ENCODE measurements around the gene ANKRD26. TPM values are rescaled to one million over a fixed set of nuclear protein-coding genes. Genes with fewer than 3 reads are reported as not detected.

The ANKRD26 gene
- total and polyA plus RNA-seq, 2 of the 13 experiments (the other 11 are each of a cell fraction or from before 2014, with no cell fraction given): 1.5 to 9.6 TPM

DNA sequence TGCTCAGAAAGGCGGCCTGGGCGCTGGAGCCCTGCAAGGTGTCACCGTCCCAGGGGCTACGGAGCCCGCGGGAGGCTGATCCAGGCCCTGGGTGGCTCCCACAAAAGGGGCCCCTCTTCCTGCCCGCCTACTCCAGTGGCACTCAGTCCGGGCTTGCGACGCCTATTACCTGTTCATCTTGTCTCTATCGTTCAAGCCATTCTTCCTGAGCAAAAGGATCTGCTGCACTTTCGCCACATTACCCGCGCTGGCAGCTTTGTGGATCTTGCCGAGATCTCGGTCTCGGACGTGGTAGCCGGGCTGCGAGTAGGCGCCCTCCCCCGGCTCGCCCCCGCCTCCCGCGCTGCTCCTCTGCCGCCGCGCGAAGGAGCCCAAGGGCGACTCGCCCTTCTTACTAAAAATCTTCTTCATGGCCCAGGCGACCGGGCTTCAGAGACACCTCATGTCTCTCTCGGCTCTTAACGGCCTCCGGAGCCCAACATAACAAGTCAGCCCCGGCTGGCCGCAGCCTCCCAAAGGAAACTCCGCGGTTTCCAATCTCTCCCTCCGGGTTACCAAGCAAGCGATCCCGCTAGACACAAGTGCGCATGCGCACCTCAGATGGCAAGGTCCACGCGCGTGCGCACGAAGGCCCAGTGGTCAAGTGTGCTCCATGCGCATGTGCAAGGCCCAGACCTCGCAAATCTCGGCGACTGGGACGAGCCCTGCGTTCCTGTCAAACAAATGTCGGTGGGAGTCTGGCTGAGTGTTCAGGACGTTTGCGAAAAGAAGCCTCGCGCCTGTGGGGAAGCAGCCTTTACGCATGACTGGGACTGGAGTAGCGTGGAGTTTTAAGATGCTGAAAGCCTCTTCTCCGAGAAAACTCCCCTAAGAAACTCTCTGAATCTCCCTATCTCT lies at the start of gene ANKRD26 (continued):
- TF ChIP-seq, protein P1, sequence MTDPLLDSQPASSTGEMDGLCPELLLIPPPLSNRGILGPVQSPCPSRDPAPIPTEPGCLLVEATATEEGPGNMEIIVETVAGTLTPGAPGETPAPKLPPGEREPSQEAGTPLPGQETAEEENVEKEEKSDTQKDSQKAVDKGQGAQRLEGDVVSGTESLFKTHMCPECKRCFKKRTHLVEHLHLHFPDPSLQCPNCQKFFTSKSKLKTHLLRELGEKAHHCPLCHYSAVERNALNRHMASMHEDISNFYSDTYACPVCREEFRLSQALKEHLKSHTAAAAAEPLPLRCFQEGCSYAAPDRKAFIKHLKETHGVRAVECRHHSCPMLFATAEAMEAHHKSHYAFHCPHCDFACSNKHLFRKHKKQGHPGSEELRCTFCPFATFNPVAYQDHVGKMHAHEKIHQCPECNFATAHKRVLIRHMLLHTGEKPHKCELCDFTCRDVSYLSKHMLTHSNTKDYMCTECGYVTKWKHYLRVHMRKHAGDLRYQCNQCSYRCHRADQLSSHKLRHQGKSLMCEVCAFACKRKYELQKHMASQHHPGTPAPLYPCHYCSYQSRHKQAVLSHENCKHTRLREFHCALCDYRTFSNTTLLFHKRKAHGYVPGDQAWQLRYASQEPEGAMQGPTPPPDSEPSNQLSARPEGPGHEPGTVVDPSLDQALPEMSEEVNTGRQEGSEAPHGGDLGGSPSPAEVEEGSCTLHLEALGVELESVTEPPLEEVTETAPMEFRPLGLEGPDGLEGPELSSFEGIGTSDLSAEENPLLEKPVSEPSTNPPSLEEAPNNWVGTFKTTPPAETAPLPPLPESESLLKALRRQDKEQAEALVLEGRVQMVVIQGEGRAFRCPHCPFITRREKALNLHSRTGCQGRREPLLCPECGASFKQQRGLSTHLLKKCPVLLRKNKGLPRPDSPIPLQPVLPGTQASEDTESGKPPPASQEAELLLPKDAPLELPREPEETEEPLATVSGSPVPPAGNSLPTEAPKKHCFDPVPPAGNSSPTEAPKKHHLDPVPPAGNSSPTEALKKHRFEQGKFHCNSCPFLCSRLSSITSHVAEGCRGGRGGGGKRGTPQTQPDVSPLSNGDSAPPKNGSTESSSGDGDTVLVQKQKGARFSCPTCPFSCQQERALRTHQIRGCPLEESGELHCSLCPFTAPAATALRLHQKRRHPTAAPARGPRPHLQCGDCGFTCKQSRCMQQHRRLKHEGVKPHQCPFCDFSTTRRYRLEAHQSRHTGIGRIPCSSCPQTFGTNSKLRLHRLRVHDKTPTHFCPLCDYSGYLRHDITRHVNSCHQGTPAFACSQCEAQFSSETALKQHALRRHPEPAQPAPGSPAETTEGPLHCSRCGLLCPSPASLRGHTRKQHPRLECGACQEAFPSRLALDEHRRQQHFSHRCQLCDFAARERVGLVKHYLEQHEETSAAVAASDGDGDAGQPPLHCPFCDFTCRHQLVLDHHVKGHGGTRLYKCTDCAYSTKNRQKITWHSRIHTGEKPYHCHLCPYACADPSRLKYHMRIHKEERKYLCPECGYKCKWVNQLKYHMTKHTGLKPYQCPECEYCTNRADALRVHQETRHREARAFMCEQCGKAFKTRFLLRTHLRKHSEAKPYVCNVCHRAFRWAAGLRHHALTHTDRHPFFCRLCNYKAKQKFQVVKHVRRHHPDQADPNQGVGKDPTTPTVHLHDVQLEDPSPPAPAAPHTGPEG (CRISPR knock-in tag; IDR thresholded peaks at IDR 0.05): no peak
- TF ChIP-seq ZNF432 (CRISPR knock-in tag; IDR thresholded peaks at IDR 0.05; ENCODE audit: borderline replicate concordance) (no peak), HNF4A (CRISPR knock-in tag; IDR thresholded peaks at IDR 0.05) (peak; percentile 63), ZNF335 (CRISPR knock-in tag; IDR thresholded peaks at IDR 0.05) (no peak; the same call in 1 of the 2 replicates), REL (CRISPR knock-in tag; conservative IDR thresholded peaks at IDR 0.05) (no peak), TBP (CRISPR knock-in tag; IDR thresholded peaks at IDR 0.05) (no peak), ZNF350 (CRISPR knock-in tag; IDR thresholded peaks at IDR 0.05; ENCODE audit: borderline replicate concordance, low read depth) (0 out of 2 replicates have a peak, but pooled peaks have one; percentile 30), ZNF552 (CRISPR knock-in tag; IDR thresholded peaks at IDR 0.05; ENCODE audit: borderline replicate concordance) (no peak), THYN1 (CRISPR knock-in tag; IDR thresholded peaks at IDR 0.05; ENCODE audit: borderline replicate concordance, low read depth) (no peak), ZNF441 (CRISPR knock-in tag; IDR thresholded peaks at IDR 0.05; ENCODE audit: borderline replicate concordance) (peak; percentile 42; the same call in 1 of the 2 replicates), DNMT1 (CRISPR knock-in tag; IDR thresholded peaks at IDR 0.05) (no peak; the same call in 1 of the 2 replicates), NR2F1 (CRISPR knock-in tag; IDR thresholded peaks at IDR 0.05) (no peak)
- TF ChIP-seq, protein P2, sequence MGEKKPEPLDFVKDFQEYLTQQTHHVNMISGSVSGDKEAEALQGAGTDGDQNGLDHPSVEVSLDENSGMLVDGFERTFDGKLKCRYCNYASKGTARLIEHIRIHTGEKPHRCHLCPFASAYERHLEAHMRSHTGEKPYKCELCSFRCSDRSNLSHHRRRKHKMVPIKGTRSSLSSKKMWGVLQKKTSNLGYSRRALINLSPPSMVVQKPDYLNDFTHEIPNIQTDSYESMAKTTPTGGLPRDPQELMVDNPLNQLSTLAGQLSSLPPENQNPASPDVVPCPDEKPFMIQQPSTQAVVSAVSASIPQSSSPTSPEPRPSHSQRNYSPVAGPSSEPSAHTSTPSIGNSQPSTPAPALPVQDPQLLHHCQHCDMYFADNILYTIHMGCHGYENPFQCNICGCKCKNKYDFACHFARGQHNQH (CRISPR knock-in tag; IDR thresholded peaks at IDR 0.05): no peak; the same call in 1 of the 2 replicates
- TF ChIP-seq, protein P3, sequence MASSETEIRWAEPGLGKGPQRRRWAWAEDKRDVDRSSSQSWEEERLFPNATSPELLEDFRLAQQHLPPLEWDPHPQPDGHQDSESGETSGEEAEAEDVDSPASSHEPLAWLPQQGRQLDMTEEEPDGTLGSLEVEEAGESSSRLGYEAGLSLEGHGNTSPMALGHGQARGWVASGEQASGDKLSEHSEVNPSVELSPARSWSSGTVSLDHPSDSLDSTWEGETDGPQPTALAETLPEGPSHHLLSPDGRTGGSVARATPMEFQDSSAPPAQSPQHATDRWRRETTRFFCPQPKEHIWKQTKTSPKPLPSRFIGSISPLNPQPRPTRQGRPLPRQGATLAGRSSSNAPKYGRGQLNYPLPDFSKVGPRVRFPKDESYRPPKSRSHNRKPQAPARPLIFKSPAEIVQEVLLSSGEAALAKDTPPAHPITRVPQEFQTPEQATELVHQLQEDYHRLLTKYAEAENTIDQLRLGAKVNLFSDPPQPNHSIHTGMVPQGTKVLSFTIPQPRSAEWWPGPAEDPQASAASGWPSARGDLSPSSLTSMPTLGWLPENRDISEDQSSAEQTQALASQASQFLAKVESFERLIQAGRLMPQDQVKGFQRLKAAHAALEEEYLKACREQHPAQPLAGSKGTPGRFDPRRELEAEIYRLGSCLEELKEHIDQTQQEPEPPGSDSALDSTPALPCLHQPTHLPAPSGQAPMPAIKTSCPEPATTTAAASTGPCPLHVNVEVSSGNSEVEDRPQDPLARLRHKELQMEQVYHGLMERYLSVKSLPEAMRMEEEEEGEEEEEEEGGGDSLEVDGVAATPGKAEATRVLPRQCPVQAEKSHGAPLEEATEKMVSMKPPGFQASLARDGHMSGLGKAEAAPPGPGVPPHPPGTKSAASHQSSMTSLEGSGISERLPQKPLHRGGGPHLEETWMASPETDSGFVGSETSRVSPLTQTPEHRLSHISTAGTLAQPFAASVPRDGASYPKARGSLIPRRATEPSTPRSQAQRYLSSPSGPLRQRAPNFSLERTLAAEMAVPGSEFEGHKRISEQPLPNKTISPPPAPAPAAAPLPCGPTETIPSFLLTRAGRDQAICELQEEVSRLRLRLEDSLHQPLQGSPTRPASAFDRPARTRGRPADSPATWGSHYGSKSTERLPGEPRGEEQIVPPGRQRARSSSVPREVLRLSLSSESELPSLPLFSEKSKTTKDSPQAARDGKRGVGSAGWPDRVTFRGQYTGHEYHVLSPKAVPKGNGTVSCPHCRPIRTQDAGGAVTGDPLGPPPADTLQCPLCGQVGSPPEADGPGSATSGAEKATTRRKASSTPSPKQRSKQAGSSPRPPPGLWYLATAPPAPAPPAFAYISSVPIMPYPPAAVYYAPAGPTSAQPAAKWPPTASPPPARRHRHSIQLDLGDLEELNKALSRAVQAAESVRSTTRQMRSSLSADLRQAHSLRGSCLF (CRISPR knock-in tag; IDR thresholded peaks at IDR 0.05; ENCODE audit: borderline replicate concordance): no peak
- TF ChIP-seq, protein P4, sequence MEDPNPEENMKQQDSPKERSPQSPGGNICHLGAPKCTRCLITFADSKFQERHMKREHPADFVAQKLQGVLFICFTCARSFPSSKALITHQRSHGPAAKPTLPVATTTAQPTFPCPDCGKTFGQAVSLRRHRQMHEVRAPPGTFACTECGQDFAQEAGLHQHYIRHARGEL (CRISPR knock-in tag; IDR thresholded peaks at IDR 0.05): no peak
